C4-2B (cell line): ENCODE data around the gene CMIP.

Experiments used
- H3K27ac ChIP-seq: fragments of 450-650 bp; 2 replicates; pipeline ENCODE4 v1.5.1; 2017
- ZFX ChIP-seq: fragments of 450-650 bp; IDR thresholded peaks from 2 replicates; pipeline ENCODE4 v1.6.1; 2017
- TF ChIP-seq, protein P1 (sequence below): fragments of 450-650 bp; conservative IDR thresholded peaks from 2 replicates; pipeline ENCODE4 v1.5.1; 2017; ENCODE audit warnings: mild to moderate bottlenecking

The CMIP gene

GRCh38 chr16:81635063-81635937 is 190.7 kb downstream of the CMIP start:
- no peak for TF ChIP-seq ZFX
- TF ChIP-seq, protein P1, sequence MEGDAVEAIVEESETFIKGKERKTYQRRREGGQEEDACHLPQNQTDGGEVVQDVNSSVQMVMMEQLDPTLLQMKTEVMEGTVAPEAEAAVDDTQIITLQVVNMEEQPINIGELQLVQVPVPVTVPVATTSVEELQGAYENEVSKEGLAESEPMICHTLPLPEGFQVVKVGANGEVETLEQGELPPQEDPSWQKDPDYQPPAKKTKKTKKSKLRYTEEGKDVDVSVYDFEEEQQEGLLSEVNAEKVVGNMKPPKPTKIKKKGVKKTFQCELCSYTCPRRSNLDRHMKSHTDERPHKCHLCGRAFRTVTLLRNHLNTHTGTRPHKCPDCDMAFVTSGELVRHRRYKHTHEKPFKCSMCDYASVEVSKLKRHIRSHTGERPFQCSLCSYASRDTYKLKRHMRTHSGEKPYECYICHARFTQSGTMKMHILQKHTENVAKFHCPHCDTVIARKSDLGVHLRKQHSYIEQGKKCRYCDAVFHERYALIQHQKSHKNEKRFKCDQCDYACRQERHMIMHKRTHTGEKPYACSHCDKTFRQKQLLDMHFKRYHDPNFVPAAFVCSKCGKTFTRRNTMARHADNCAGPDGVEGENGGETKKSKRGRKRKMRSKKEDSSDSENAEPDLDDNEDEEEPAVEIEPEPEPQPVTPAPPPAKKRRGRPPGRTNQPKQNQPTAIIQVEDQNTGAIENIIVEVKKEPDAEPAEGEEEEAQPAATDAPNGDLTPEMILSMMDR, result no peak
- H3K27ac ChIP-seq, result no peak overlapping the region

DNA sequence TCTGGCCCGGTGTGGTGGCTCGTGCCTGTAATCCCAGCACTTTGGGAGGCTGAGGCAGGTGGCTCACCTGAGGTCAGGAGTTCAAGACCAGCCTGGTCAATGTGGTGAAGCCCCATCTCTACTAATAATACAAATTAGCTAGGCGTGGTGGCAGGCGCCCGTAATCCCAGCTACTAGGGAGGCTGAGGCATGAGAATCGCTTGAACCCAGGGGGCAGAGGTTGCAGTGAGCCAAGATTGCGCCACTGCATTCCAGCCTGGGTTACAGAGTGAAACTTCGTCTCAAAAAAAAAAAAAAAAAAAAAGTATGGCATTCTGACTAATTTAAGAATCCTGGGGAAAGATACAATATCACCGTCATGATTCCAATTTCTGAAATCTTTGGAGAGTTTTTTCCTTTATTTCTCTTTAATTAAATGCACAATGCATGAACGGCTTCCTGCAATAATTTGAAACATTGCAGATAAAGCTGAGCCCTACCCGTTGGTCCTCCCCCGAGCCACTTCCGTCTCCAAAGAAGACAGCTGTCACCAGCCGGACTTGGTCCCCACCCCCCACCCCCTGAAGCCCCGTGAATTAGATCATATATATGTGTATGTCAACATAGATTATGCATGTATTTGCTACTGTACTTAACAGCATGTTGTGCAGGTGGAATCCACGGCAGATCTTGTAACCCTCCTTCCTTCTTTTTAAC is 191.8 kb downstream of the CMIP start:
- no peak overlapping the region for H3K27ac ChIP-seq
- no peak for TF ChIP-seq ZFX
- TF ChIP-seq, protein P1, result no peak

- TF ChIP-seq ZFX, result no peak
- TF ChIP-seq, protein P1, result no peak
- no peak overlapping the region for H3K27ac ChIP-seq
Measured at GRCh38 chr16:81637336-81638235, 193.0 kb downstream of the CMIP start.

- TF ChIP-seq ZFX, result no peak
- TF ChIP-seq, protein P1, result no peak
- no peak overlapping the region for H3K27ac ChIP-seq
Measured at GRCh38 chr16:81638286-81638945, 193.8 kb downstream of the CMIP start.

GRCh38 chr16:81639348-81639747 is 194.7 kb downstream of the CMIP start:
- H3K27ac ChIP-seq, result no peak overlapping the region
- TF ChIP-seq, protein P1, result no peak

- no peak overlapping the region for H3K27ac ChIP-seq
- TF ChIP-seq, protein P1, result no peak
- no peak for TF ChIP-seq ZFX
Measured at GRCh38 chr16:81639931-81640680, 195.5 kb downstream of the CMIP start.
